ENCODE results near the gene NFRKB. TPM values are rescaled to one million over a fixed set of nuclear protein-coding genes. Genes with fewer than 3 reads are reported as not detected.
A peak's percentile ranks its signal among the peaks of the same experiment; 100 is the strongest.

The NFRKB gene
- total and polyA plus RNA-seq, 2 donors (not counting 3 experiments of a cell fraction or from before 2014, with no cell fraction given): 21.7 to 30.6 TPM

GRCh38 chr11:129894278-129895125, 876 bp downstream of the NFRKB start:
- Histone ChIP-seq H3K27ac (ENCODE audit: insufficient read depth, low read depth, low read length) (no peak overlapping the region), H3K4me3 (replicated peaks in 1 of 3; ENCODE audit: insufficient read depth in 1 of 3, low read depth in 1 of 3, low read length in 3 of 3) (peak overlapping the region; percentile 72 to 95 (median 93)), H4K20me1 (replicated peaks; ENCODE audit: control insufficient read depth, extremely low read depth, insufficient read depth, low read length) (no peaks in the 10 kb centered on the region), H2AFZ (ENCODE audit: low read depth, low read length) (peak overlapping the region; percentile 75), H3K4me1 (ENCODE audit: control insufficient read depth, extremely low read depth, insufficient read depth, low read length) (peaks cover 9% of the 10 kb centered on the region), H3K4me2 (ENCODE audit: insufficient read depth, low read length) (peak overlapping the region; percentile 58), H3K36me3 (ENCODE audit: control insufficient read depth in 2 of 2, extremely low read depth in 1 of 2, insufficient read depth in 2 of 2, low read length in 2 of 2) (peaks cover 3 to 6% of the 10 kb centered on the region in 2 experiments), H3K79me2 (ENCODE audit: control insufficient read depth, insufficient read depth, low read length) (peaks cover 22% of the 10 kb centered on the region), H3K9ac (replicated peaks; ENCODE audit: extremely low read depth, insufficient read depth, low read length) (peak overlapping the region; percentile 71), H3K27me3 (ENCODE audit: control insufficient read depth in 2 of 2, insufficient read depth in 2 of 2, low read length in 2 of 2) (no peaks in the 10 kb centered on the region), H3K9me3 (replicated peaks; ENCODE audit: control insufficient read depth, insufficient read depth, low read length) (no peaks in the 10 kb centered on the region), H3K9me1 (replicated peaks; ENCODE audit: control insufficient read depth, extremely low read depth, insufficient read depth, low read length) (no peaks in the 10 kb centered on the region)
- DNase-seq (ENCODE audit: low read depth, low spot score): no peak
- ChIA-PET CTCF (interaction anchor here (1.1 to 2.8 kb wide), 7 partner anchors 12 to 251 kb away, joined by 3 to 26 read pairs (median 4); no protein-coding TSS in a partner anchor), POLR2A (interaction anchor here (0.6 kb wide), 2 partner anchors 19 to 178 kb away, joined by 4 read pairs; no protein-coding TSS in a partner anchor)
- dilution Hi-C loops (cut with MboI; ENCODE audit: extremely low pct_ligation_motif_present, low sequenced_read_pairs) (no loop called here), intact Hi-C loops (cut with micrococcal nuclease) (loop anchor here (1.0 to 10.0 kb wide), 5 partner anchors 109 to 620 kb away; partner anchors contain the start of genes APLP2 and ZBTB44)
- BruUV-seq (replicated peaks): no TSS peak
- no peak for TF ChIP-seq GATA2 (IDR thresholded peaks at IDR 0.05; ENCODE audit: insufficient read depth, insufficient read length, low read depth, low read length)
- TF ChIP-seq, protein P1, sequence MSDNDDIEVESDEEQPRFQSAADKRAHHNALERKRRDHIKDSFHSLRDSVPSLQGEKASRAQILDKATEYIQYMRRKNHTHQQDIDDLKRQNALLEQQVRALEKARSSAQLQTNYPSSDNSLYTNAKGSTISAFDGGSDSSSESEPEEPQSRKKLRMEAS (IDR thresholded peaks at IDR 0.05; ENCODE audit: insufficient read depth, insufficient read length): no peak
- TF ChIP-seq EZH2 (IDR thresholded peaks at IDR 0.05; ENCODE audit: borderline replicate concordance, low read depth, low read length, severe bottlenecking): no peak
- TF ChIP-seq POLR2A (IDR thresholded peaks at IDR 0.05; ENCODE audit: low read depth, low read length): no peak
- TF ChIP-seq JUN (IDR thresholded peaks at IDR 0.05; ENCODE audit: borderline replicate concordance, insufficient read depth, insufficient read length, low read depth): no peak
- no peak for TF ChIP-seq FOS (IDR thresholded peaks at IDR 0.05; ENCODE audit: borderline replicate concordance, insufficient read depth, low read length)
- TF ChIP-seq POLR2AphosphoS5 (IDR thresholded peaks at IDR 0.05; ENCODE audit: insufficient read depth, low read depth, low read length): no peak
- no peak for TF ChIP-seq MYC (IDR thresholded peaks at IDR 0.05; ENCODE audit: low read depth, low read length)
- TF ChIP-seq, protein P2, sequence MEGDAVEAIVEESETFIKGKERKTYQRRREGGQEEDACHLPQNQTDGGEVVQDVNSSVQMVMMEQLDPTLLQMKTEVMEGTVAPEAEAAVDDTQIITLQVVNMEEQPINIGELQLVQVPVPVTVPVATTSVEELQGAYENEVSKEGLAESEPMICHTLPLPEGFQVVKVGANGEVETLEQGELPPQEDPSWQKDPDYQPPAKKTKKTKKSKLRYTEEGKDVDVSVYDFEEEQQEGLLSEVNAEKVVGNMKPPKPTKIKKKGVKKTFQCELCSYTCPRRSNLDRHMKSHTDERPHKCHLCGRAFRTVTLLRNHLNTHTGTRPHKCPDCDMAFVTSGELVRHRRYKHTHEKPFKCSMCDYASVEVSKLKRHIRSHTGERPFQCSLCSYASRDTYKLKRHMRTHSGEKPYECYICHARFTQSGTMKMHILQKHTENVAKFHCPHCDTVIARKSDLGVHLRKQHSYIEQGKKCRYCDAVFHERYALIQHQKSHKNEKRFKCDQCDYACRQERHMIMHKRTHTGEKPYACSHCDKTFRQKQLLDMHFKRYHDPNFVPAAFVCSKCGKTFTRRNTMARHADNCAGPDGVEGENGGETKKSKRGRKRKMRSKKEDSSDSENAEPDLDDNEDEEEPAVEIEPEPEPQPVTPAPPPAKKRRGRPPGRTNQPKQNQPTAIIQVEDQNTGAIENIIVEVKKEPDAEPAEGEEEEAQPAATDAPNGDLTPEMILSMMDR (IDR thresholded peaks at IDR 0.05; ENCODE audit: extremely low read depth in 1 of 2, insufficient read depth in 1 of 2, low read depth in 1 of 2, low read length in 2 of 2): no peak
- no peak for FAIRE-seq
